Activated T-helper 1 cell treated with anti-CD3 and anti-CD28 coated beads, Interleukin-2, amount 50 U/mL, for 16 hours (primary cell): ENCODE data around the gene ARX.

Experiments
- DNase-seq, 2 donors: peaks; one replicate each; pipeline ENCODE4 v3.0.0-alpha.2; 2020; ENCODE audit warnings: low read depth in 1 of 2, low spot score in 1 of 2

The ARX gene

DNA sequence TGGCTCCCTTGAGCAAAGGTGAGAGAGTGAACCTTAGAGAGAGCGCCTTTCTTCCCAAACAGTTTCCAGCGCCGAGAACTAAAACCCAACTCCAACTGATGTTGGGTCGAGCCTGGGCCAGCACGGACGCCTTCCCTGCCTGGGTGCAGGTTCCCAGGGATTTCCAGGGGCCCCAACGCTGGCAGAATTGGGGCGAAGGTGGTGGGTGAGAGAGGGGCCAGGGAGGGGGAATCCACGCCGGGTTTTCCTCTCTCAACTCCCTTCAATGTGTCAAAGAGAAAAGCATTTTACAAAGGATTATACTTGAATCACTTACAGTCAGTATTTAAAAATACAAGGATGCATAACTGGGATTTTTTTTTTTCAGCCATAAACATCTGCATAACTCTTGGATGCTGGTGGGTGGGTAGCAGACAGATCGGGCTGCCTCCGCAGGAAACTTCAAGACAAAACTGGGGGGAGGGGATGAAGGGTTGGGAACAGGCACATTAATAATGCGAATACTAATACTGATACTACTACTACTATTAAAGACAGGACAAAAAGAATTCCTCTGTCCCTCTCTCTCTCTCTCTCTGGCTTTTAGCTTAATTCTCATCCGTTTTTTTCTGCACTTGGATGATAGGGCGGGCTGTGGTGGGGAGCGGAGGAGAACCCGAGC lies 1.3 kb upstream of the ARX start:
- DNase-seq, result no peak

DNA sequence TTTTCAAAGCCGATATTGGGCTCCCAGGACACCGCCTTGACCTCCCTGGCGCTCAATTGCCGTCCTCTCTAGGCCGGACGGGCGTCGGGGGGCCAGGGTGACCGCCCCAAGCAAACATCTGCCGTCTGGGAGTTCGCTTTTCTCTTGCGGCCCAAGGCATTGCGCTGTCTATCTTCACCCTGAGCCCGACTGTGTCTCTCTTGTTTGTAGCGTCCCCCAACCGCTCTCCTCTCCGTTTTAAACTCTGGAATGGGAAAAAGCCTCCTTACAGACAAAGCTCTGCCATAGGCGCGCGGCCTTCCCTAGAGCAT lies 551 bp upstream of the ARX start:
- no peak for DNase-seq

DNA sequence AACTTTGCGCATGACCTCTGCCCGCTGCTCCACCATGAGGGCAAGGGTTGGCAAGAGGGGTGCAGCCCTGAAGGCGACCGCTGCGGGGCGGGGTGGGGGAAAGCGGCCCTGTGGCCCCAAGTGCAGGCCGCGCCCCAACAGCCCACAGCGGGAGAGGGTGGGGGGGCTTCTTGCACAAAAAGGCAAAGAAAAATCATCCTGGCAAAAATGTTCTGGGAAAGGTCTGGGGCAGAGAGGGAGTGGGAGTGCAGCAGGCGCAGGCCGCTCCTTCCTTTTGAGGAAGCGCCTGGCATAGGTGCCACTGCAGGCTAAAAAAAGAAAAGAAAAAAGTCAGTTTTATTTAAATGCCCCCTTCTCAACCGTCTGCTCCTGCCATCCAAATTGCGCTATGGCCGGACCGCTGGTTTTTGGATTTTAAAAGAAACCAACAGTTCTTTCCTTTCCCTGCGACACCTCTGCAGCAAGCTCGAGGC lies 1.4 kb downstream of the ARX start:
- DNase-seq, result no peak

DNA sequence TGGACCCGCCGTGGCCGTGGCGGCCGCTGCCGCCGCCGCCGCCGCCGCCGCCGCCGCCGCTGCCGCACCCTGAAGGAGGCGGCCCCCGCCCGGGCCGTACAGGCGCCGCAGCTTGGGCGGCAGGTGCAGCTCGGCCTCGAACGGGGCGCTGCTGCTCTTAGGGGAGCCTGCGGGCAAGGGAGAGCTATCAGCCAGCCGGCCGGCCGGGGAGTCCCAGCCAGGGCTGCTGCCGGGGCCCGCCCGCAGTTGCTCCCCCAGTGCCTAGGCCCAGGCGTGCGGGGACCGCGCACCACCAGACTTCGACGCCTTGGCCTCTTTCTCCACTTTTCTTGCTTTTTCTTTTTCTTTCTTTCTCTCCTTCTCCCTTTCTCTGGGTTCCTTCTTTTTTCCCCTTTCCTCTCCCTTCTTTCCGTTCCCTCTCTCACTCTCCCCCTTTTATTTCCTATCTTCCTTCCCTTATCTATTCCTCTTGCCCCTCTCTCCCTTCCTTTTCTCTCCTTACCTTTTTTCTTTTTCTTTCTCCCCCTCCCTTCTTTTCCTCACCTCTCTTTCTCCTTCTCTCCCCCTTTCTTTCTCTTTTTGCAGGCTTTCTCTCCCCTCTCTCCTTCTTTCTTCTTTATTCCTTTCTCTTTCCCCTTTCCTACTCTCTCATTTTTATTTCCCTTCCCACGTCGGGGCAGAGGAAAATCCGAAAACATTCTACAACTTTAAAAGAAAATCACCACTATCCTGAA lies 2.0 kb downstream of the ARX start:
- no peak for DNase-seq

DNA sequence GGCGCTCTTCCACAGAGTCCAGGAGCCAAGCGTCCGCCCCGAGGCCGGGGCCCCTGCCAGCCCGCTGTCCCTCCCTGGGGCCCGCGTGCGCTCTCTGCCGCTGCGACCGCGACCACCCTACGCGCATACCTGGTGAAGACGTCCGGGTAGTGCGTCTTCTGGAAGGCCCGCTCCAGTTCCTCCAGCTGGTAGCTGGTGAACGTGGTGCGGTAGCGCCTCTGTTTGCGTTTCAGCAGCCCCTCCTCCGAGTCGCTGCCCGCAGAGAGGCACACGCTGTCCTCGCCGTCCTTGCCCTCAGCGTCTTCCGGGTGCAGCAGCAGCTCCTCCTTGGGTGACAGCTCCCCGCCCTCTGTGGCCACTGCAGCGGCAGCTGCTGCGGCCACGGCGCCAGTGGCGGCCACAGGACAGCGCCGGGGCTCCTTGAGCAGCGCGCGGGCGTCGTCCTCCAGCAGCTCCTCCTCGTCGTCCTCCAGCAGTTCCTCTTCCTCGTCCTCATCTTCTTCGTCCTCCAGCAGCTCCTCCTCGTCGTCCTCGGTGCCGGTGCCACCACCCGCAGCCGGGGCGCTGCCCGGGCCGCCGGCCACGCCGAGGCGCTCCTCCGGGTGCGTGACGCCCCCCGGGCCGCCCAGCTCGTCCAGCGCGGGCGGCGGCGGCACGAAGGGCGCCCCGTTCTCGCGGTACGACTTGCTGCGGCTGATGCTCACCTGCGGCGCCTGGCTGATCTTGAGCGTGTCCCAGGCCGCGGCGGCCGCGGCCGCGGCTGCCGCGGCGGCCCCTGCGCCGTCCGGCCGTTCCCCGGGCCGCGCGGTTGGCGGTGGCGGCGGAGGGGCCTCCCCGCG lies 2.8 kb downstream of the ARX start:
- no peak for DNase-seq

DNA sequence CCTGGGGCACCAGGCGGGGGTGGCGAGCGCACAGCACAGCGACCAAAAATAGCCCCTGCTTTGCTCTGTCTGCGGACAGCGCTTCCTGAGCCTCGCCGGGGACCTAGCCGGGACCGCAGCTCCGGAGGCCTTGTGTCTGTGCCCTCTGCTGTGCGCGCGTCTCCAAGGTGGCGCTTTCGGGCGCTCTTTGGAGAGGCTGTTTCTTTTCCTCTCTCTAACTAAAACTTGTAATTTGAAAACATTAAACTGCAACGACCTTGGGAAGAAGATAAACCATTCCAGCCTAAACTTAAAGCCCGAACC lies 3.4 kb downstream of the ARX start:
- no peak for DNase-seq

DNA sequence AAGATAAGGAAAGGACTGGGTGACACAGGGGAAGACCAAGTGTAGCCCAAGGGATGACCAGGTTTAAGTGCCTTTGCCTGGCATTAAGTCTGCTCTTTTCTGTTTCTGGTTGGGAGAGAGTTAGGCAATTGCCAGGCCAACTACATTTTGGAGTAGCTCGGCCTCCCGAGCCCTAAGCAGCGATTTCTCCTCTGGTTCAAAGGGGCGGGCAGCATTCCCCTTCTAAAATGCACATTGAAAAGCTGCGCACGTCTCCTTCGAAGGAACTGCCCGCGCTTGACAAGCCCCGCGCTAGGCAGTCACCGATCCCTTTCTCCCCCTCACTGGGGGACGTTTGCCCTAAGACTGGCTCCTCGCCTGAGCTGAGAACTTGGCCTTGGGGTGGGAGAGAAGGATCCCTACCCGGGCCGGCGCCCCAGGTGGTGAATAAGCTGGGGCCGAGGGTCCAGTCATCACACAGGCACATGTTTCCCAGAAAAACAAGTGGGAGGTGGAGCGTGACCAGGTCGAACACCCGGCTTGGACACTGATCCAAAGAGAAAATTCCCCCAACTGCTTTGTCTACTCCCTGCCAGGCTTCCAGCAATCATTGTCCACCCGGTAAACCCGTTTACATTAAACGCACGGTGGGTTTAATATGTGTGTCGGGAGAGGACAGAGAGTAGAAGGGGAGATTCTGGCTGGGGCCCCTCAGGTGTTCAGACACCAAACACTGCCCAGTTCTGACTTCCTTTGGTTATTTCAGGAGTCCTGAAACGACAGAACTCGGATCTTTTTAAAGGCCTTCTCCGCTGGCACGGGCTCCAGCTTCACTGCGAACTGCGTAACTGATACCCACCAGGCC lies 4.0 kb downstream of the ARX start:
- DNase-seq, result no peak

DNA sequence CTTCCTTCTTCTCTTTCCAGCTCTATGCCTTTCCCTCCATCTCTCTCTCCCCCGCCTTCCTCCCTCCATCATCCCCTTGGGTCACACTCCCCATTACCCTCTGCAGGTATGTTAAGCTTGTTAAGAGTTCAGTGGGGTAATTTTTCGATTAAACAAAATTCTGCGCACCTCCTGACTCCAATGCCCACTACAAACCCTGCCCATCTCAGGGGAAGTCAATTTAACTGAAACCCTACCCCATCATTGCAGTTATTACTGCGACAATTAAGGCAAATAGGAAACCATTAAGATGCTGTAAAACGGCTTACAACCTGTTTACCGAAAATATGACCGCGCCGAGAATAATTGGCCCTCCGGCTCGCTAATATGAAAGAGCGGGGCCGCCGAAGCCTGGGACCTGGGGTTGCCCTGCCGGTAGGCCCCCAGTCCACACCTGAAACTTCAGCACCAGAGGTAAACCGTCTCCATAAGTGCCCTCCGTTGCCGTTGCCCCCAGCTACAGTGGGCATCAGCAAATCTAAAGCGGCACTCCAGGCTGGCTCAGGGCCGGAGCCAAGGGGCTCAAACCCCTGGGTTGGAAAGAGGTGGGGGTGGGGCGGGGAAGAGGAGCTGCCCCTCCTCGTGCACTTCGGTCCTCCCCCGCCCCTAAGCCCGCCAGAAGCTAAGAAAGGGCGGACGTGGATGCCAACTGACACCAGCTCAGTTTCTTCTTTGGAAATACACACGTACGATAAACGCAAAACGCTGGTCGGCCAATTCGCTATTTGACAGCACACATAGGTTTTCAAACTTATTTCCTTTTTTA lies 4.8 kb downstream of the ARX start:
- DNase-seq, result no peak

DNA sequence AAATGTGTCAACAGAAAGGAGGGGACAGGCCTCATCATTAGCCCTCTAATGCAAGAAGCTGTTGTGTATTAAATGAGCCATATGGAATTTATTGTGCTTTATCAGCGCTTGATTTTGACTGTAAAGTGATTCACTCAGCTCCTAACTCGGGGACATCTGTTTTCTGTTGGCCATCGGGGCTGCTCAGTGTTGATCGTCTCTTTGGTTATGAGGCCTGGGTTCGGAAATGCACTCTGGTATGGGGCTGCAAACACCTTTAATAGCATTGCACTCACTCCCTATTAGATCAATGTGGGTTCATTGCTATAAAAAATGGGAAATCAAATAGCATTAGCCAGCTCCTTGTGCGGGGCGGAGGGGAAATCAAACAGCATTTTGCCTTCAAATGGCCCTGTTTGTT lies 6.4 kb downstream of the ARX start:
- DNase-seq, result no peak

DNA sequence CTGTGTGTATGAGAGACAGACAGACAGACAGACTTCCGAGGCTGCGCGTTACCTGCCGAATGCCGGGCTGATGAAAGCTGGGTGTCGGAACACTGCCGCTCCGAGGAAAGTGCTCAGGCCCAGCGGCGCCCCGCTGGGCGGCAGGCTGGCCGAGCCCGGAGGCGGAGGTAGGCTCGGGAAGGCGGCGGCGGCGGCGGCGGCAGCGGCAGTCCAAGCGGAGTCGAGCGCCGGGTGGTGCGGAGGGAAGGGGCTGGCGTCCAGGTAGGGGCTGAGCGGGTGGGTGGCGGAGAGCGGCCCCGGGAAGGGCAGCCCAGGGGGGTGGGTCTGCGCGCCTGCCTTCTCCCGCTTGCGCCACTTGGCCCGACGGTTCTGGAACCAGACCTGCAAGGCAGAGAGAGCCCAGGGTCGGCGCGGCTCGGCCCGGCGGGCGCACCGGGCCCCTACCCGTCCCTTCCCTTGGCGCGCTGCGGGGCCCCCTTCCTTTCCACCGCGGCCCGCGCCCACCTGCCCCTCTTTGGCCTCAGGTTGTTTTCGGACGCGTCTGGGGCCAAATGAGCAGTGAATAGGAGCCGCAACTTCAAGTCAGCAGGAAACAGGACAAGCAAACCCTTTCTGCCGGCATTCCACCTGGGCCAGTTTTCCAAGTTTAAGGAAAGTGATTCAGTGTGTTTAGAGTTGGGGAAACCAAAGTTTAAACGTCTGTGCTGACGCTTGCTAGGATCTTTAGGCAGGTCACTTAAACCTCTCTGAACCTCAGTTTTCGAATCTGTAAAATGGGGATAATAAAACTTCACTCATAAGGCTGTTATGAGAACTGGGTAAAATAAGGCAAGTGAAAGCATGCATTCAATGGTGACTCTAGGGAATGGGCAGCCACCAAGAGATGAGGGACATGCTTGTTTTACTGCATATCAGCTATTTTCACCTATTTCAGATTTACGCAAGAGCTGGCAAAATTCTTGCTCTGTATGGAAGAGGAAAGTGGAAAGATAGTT lies 8.4 kb downstream of the ARX start:
- DNase-seq, result no peak

DNA sequence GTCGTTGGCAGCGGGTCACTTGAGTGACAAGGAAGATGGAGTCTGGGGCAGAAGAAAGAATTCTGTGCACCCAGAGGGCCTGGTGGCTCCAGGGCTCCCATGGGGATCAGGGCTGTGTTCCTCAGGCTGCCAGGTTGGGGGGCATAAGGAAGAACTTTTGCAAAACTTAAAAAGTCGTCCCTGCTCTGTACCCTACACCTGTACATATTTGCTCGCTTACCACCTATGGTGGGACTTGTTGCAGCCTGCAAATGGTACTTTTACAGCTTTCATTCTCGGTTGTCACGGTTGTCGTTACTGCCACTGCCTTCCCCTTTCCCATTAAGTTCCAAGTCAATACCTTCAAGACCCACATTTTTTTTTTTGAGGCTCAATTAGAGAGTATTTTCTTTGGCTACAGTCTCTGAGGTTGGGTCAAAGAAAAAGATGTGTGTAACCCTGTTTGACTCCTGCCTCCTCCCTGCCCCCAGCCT lies 9.1 kb downstream of the ARX start:
- no peak for DNase-seq

DNA sequence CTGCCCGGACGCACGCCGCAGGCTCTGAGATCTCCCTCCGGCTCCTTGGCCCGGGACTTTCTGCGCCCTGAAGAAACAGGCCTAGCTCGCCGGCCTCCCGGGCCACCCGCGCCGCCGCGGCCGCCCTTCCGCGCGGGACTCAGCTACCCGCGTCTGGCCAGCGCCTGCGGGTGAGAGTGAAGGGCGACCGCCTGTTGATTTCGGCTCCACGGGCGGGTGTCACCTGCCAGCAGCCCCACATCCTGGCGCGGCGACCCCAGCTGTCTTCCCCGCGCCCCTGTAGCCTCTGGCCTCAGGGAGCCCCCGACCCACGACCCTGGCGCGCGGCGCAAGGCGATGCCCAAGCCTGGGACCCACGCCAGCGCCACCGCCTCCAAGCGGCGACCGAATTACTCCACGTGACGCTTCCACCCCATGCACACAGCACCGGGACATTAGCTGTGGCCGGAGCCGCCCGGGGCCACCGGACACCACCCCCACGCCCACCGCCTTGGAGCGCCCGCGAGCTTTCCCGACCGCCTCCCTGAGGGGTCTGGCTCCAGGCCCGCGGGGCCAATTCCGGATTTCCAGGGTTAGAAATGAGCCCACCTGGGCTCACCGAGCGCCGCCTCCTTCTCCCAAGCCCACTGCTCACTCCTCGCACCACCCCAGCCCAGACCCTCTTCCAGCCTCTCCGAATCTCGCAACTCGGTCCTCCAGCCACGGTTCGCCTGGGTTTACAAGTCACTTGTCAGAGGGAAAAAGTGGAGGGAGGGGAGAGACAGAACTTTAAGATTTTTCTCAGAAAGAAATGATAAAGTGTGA lies 10.2 kb downstream of the ARX start:
- DNase-seq, result no peak

DNA sequence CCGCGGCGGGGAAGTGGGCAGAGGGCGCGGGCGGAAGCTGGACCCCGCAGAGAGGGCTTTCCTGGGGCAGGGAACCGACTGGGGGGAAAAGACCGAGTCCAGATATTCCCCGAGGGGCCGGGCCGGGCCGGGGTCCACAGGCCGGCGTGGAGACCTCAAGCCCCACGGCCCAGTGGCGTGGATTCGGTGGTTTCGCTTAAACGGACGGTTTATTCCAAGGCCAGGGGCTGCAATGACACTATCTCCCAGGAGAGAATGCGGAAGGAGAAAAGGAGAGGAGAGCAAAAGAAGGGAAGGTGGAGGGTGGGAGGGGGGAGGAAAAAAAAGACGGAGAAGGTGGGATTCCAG lies 10.8 kb downstream of the ARX start:
- DNase-seq, result no peak

DNA sequence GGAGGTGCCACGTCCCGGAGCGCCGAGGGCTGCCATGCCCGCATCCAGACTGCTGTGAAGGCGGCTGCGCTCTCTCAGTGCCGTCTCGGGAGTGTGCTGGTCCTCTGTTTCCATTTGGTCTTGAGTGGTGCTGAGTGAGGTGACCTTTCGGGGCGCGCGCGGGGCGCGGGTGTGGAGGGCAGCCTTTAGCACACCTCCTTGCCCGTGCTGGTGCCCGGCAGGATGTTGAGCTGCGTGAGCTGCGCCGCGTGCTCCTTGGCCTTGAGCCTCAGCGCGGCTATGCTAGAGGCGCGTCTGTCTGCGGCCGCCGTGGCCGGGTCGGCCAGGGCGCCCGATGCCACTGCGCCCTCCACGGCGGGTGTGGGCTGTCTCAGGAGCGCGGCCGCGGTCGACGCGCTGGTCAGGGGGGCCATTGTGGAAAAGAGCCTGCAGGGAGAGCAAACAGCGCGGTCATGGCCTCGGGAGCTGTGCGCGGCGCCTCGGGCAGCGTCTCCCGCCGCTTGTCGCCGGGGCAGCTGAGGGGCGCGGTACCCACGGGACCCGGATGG lies 11.2 kb downstream of the ARX start:
- DNase-seq, result no peak

DNA sequence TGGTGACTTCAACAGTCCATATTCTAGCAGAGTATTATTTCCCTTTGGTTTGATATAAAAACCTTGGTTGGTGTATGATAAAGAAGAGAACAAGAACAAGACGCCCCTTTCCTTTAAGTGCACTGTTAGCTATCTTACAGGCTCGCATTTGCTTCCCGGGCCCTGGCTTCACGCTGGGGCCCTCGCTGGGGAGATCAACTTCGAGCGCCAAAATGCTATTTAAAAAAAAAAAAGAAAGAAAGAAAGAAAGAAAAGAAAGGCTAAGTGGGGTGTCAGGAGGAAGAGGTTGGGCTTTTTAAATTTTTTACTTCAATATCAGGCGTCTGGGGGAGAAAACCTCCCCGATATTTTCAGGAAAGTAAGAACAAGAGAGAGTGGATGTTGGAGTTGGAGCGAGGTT lies 11.7 kb downstream of the ARX start:
- DNase-seq, result no peak

DNA sequence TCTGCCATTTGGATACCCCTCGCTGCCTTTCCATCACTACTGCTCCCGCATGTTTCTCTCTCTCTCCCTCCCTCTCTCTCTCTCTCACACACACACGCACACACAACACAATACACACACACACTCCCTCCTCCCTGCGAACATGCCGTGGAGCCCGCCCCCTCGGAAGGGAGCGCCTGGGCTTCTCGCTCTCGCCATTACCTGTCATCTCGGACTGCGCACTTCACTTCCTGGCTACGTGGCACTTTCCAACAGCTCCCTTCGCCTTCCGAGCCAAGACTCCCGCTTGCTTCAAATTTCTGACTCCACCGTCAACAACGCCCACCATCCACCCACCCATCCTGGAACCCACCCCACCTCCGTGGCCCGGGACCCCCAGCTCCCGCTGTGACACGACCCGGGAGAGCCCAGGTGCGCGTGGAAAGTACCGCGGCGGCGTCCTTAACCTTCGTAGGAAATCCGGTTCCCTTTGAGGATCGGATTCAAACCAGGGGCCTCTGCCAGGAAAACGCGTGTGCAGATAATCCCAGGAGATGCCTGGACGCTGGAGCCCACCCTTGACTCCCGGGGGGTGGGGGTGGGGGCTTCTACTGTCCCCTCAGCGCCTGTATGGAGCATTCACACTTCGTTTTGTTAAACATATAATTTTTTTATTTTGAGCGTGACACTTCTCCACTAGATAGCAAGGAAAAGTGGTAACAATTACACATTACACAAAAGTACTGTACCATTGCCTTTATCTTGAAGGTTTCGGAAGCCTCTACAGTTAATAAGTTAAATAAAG lies 12.5 kb downstream of the ARX start:
- DNase-seq, result no peak

DNA sequence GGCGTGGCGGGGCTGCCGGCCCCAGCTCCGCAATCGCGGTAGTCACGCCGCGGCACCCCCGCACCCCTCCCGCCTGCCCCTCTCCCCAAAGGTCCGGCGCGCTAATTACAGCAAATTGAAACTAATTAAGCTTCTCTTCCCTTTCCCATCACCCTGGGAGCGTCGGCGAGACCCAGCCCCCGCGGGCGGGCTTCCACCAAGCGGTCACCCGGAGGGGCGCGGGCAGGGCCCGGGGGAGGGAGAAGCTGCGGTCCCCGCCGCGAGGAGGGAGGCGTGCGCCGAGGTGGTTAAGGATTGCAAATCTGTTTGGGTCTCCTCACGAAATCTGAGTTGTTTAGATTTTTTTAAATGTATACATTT lies 13.1 kb downstream of the ARX start:
- DNase-seq, result no peak
